Endothelial cell of hepatic sinusoid (primary cell): ENCODE data around the gene CCL4.
"Not testable (repeated sequence)": the region's sequence is repeated elsewhere in the genome, so short reads cannot be mapped to it uniquely, and the experiment has no call there.

Experiments
- in situ Hi-C: cut with HindIII; loops from 2 replicates; pipeline ENCODE4 v1.10.0; 2017; ENCODE audit warnings: low sequenced_read_pairs

The CCL4 gene

DNA sequence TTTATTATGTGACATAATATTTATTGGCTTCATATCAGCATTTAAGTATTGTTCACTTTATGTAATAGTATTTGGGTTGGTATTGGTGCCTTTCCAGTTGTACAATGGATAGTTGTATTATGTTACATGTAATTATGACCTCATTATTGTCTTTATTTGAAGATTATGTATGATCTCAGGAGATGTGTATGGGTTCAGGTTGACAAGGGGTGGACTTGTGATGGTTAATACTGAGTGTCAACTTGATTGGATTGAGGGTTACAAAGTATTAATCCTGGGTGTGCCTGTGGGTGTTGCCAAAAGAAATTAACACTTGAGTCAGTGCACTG lies 12.0 kb downstream of the CCL4 start:
- in situ Hi-C loops, result not testable (repeated sequence)

DNA sequence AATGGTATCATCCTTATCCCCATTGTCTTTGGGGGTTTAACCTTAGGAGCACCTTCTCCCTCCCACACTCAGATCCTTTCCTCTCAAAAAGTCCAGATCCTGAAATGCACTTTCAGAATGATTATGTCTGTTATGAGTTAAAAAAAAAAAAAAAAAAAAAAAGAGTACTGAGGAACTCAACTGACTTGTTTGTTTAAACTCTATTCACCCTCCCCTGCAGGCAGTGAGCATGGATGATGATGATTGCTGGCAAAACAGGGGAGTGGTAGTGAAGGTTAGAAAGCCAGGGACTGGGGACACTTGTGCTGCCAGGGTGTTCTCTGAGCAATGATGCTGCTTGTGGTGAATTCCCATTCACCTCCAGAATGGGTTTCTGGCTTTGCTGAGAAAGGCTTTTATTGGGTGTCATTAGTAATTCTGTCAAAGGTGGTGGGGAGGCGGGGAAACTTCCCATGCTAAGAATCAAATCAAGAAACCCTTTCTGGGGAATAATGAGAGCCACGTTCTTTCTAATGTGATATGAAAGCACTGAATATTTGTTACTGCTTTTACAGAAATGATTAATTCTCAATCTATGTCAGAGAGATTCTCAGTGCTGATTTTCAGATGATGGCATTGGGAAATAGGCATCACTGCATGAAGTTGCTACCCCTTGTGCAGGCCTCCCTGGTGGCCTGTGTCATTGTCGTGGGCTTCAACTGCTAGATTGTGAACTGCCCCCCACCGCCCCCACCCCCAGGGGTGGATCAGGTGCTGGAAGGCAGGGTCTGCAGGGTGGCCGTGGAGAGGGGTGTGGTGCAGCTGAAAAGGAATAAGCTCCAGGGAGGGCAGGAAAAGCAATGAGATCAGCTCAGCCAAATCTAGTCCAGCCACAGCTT lies 14.1 kb downstream of the CCL4 start:
- in situ Hi-C loops, result no loop called here

DNA sequence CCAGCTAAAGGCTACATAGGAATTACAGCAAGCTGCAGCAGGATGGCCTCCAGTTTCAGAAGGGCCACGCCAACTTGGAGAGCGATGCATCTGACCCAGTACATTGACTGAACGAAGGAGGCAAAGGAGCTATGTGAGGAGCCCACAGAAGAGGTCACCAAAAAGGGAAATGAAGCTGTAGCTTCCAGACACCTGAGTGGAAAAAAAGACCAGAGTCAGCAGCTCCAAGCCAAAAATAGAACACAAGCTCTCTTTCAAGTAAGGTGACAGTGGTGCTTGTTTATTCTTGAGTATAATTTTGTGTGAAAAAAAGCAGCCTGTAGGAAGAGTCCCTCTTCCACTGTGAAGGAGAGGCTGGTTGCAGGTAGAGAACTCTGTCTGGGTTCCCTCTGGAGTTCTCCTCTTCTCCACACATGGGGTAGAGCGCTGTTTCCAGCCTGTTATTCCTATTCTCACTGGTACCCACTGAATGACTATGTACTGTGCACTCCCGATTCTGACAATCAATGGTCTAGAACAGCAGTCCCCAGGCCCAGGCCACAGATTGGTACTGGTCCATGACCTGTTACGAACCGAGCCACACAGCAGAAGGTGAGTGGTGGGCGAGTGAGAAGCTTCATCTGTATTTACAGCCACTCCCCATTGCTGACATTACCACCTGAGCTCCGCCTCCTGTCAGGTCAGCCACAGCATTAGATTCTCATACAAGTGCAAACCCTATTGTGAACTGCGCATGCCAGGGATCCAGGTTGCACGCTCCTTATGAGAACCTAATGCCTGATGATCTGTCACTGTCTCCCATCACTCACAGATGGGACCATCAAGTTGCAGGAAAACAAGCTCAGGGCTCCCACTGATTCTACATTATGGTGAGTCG lies 15.1 kb downstream of the CCL4 start:
- in situ Hi-C loops, result no loop called here

DNA sequence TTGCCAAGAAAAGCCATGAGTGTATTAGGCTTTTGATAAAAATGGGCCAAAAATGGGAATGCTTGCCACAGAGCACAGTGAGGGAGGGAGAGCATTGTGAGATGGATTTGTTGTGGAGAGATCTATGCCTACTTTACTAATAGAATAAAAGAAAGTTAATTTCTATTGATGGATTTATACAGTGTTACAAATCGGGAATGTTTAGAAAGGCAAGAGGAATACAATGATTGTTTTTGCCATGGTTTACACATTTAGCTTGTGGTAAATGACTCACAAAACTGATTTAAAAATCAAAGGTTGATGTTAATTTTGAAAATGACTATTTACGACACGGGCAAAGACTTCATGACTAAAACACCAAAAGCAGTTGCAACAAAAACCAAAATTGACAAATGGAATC lies 16.6 kb downstream of the CCL4 start:
- in situ Hi-C loops, result no loop called here

DNA sequence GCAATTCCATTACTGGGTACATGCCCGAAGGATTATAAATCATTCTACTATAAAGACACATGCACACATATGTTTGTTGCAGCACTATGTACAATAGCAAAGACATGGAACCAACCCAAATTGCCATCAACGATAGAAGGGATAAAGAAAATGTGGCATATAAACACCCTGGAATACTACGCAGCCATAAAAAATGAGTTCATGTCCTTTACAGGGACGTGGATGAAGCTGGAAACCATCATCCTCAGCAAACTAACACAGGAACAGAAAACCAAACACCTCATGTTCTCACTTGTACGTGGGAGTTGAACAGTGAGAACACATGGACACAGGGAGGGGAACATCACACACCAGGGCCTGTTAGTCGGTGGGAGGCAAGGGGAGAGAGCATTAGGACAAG lies 17.5 kb downstream of the CCL4 start:
- in situ Hi-C loops, result not testable (repeated sequence)

DNA sequence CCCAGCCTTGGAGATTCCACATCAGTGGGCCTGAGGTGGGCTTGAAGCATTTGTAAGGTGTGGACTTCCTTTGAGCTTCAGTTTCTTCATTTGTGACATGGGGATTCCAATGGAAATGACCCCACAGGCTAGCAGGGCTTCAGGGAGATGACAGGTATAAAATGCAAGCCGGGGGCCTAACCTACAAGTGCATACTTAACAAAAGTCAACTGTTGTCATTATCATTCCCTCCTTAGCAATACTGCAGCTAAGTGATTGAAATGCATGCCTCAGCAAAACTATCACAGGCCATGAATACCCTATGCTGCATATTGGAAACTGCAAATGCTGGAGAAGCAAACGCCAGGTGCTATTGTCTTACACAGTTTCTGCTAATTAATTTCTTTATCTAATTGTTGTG lies 19.8 kb downstream of the CCL4 start:
- in situ Hi-C loops, result no loop called here

DNA sequence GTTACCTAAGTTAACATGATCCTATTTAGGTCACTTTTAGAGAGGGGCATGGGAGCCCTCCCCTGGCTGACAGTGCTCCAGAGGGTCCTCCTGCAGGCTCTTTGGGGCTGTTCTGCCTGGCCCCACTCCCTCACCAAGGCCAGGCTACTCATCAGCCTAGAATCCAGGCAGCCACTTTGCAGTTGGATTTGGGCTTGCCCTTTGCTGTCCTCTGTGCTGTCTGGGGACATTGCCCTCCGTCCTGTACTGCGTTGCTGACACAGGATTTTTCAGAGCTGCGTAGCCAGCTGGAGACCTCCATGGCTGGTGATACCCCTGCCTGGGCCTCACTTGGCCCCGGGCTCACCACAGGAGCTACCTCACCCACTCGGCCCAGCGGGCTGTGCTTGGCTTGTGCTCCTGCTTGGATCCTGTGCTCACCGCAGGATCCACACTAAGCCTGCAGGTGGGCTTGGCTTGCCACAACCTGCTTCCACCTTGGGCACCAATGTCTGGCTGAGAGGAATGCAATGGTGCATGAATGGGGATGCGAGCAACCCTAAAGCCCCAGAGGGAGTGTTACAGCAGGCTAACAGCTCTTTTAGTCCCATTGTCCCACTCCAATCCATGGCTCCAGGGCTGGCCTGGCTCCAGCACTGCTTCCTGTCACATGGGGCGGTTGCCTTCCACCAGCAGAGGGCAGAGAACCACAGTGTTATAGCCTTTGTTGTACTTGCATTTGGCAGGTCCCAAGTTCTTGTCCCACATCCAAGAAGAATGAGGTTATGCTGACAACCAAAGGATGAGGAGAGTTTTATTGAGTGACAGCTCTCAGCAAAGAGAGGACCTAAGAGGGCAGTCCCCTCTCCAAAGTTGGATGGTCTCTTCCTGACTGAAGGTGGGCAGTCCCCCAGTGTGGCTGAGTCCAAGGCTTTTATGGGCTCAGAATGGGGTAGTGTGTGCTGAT lies 21.5 kb downstream of the CCL4 start:
- in situ Hi-C loops, result no loop called here

DNA sequence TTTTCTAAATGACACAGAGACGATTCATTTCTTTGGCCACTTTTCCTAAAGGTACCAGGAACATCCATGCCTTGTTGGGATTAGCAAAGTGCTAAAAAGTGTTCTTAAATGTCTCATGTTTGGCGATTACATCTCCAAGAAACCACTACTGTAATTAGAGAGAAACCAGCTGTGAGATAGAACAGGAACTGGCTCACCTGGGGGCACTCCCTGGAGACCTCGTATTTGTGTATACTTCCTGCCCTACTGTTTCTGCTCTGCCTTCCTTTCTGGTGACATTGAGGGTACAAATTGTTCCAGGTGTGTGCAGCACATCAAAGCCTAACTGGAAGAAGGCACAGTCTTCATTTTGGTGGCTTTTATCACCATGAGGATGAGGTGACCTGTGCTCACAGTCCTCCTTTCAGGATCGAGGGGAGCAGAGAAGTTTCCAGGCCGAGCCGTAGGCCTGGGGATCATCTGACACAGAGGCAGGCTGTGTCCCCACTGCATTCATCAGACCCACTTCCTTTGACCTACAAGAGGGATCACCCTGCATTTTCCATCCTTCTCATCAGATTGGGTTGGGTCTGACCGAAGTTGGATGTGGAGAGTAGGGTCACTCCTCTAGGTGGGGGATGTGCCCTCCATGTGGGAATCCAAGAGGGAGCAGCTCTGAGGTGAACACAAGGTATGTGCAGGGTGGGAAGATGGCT lies 23.7 kb downstream of the CCL4 start:
- in situ Hi-C loops, result no loop called here

DNA sequence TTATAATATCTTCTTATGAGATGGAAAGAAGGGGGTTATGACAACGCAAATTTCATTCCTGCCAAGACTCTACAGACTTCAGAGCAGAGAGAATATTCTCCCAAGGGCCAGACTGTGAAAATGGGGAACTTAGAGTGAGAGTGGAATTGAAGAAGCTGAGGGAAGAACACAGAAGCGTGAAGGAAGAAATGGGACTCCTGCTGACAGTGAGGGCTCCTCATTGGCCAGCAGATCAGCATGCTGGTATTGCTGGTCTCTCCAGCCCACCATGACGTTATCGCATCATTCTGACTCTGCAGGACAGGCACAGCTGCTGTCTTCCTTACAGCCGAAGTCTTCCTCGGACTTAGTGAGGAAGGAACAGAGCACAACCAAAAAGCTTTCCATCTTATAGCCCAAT lies 24.3 kb downstream of the CCL4 start:
- in situ Hi-C loops, result no loop called here

DNA sequence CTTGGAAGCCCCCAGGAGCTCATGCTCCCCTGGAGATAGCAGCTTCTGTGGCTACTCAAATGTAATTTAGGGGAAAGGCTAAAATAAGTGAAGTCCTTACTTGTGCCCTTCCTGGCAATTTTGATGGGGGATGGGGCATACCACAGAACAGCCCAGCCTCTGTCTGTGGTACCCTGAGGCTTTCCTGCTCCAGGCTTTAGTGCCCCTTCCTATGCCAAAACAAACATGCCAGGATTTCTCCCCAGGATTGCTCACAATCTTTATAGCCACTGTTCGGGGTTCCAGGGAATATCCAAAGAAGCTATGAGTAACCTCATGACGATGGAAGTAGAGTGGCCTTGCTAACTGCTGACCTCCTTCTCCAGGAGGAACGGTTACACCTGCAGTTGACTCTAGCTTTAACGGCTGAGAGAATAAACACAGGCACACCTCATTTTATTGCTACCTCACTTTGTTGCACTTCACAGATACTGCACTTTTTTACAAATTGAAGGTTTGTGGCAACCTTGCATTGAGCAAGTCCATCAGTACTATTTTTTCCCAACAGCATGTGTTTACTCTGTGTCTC lies 24.9 kb downstream of the CCL4 start:
- in situ Hi-C loops, result no loop called here

DNA sequence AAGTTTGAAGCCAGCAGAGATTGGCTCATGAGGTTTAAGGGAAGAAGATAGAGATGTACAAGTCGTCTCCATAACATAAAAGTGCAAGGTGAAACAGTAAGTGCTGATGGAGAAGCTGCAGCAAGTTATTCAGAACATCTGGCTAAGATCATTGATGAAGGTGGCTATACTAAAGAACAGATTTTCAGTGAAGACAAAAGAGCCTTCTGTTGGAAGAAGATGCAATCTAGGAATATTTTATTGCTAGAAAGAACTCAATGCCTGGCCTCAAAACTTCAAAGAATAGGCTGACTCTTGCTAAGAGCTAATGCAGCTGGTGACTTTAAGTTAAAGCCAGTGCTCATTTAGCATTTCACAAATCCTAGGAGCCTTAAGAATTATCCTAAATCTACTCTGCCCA lies 26.0 kb downstream of the CCL4 start:
- in situ Hi-C loops, result no loop called here

DNA sequence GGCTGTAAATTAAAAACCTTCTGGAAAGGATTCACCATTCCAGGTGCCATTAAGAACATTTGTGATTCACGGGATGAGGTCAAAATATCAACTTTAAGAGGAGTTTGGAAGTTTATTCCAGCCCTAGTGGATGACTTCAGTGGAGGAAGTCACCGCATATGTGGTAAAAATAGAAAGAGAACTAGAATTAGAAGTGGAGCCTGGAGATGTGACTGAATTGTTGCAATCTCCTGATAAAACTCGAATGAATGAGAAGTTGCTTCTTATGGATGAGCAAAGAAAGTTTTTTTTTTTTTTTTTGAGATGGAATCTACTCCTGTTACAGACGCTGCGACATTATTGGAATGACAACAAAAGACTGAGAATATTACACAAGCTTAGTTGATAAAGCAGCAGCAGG lies 26.7 kb downstream of the CCL4 start:
- in situ Hi-C loops, result no loop called here

DNA sequence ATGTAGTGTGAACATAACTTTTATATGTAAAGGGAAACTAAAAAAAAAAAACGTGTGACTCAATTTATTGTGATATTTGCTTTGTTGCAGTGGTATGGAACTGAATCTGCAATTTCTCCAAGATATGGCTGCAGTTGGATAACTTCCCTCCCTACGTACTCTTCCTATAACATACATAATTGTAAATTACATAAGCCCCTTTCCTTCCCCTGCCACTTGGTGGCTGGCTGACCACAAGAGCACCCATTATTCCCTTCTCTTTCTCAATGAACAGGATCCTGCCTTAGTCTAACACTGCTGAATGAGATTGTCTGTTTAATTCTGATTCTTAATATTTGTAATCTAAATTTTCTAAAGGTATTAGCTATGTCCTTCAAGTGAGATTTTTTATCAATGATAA lies 27.8 kb downstream of the CCL4 start:
- in situ Hi-C loops, result no loop called here

DNA sequence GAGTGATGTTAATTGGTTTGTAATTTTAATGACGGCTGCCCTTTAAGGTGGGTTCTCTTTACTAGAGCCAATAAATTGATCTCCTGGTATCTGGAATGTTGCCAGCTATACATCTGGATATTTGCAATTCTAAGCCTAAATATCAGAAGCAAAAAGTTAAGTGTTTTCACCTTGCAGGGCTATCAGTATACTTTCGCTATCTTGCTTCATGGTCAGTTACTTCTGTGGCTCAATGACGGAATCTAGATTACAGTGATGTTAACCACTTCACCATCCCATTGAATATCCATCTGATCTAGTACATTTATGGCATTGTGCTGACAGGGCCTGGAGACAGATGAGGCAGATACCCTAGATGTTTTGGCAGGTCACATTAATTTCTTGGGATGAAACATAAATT lies 28.3 kb downstream of the CCL4 start:
- in situ Hi-C loops, result no loop called here

DNA sequence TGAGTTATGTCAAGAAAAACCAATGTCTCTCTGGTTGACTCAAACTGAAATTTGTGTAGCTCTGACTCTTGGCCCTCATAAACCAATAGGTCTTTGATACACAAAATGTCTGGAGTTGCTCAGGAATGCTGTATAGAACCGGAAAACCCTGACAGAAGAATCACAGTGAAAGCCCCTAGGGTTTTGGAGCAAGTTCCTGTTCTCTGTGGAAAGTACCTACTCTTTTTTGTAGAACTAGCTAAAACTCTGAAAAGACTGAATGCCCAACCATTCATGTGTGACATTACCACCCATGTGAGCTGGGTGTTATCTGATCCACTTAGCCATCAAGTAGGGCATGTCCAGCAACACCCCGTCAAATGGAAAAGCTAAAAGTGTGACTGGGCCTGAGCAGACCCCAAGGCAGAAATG lies 28.8 kb downstream of the CCL4 start:
- in situ Hi-C loops, result no loop called here

DNA sequence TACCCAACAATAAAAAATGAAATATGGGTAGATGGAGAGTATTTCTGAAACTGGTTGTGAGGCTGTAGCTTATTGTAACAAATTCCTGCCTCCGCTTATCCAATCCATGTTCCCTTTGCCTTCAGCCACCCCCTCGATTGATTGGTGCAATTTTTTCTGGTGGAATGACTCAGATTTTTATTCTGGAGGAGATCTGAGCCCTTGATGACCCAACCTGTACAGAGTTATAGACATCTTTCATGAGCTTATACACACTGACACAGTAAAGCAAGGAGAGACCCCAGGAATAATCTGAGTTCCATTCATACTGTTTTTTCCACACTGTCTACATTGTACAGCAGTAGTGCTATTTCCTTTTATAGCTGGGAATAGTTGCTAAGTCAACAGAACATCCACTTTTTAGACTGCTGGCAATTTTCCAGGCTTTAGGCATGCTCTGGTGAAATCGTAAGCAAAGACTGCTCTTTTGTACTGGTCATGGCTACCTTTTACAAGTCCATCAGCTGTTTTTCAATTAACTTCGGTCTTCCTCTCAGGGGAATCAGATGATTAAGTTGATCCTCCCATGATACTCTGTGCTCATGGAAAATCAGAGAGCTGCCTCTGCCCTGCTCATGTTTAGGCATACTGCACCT lies 30.1 kb downstream of the CCL4 start:
- in situ Hi-C loops, result no loop called here

DNA sequence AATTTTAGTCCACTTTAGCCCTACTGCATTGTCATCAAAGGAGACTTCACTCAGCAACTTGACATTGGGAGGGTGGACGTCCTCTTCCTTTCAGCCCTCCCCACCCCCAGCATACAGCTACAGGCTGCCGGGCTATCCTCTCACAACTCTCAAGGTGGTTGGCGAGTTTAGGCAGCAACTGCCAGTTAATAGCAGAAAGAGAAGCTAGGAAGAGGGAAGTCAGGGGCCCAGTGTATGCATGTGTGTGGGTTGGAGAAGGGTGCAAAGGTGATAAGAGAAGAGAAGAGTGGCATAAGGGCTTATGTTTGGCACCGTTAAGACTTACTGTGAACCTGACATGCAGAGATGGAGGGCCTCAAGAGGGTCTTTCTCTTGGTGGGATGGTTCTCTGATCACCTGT lies 31.8 kb downstream of the CCL4 start:
- in situ Hi-C loops, result no loop called here

DNA sequence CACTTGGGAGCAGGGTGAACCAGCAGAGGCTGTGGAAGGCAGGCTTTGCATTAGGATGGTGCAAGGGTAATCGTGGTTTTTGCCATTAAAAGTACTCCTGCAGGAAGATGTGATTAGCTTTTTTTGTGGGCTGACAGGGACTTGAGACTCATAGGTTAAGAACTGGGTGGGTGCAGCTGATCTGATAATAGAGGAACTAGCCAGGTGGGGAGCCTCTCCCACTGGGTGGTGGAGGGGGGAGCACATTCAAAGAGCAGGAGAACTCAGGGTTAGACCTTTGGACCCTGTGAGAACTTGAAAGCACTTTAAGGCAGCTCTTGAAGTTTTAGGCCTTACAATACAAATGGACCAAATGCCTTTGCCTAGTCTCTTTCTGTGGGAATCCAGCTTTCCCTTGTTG lies 32.4 kb downstream of the CCL4 start:
- in situ Hi-C loops, result no loop called here

DNA sequence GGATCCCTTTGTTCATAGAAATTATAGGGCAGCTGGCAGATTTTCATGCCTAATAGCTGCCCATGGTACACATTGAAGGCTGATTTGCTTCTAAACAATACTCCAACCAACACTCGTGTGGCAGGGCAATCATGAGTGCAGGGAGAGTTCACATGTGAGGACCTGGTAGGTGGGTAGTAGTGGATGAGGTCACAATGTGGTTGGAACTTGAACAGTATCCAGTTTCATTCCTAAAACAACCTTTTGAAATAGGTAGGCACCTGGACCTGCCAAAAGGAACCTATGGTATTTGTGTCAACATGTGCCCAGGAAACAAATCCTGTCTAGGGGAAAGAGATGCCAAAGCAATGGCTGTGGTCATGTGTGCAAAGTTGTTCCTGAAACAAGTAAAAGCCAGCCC lies 32.8 kb downstream of the CCL4 start:
- in situ Hi-C loops, result no loop called here

DNA sequence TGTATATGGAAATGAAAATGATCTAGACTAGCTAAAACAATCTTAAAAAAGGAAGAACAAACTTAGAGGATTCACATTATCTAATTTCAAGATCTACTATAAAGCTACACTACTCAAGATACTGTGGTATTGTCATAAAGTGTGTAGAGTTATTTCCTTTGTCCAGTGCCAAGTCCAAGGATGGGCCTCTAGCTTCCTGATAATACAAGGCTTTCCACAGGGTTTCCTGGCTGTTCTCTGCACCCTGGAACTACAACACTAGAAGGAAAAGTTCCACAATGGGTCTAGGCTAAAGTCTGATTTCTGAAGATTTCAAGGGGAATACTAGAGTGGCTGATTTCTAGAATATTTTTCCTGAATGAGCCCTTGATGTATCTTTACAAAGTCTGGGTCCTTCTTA lies 38.6 kb downstream of the CCL4 start:
- in situ Hi-C loops, result no loop called here
